Smooth muscle cell (in vitro differentiated cells): ENCODE data around the gene SYNDIG1. TPM values are rescaled to one million over a fixed set of nuclear protein-coding genes. Genes with fewer than 3 reads are reported as not detected.

Source experiments
- DNase-seq: peaks from one replicate; lab custom pipeline; 2025; ENCODE audit not compliant: unreplicated experiment; lab: John Stamatoyannopoulos, UW
- H2AFZ ChIP-seq: fragments of 200-600 bp; sonication (generic); 2 replicates; pipeline ENCODE4 v1.6.0; 2016; ENCODE audit warnings: antibody characterized with exemption, low read depth, mild to moderate bottlenecking
- H3F3A ChIP-seq: fragments of 200-600 bp; sonication (generic); 2 replicates; pipeline ENCODE4 v1.6.0; 2017; ENCODE audit warnings: antibody characterized with exemption, low read depth
- H3K27ac ChIP-seq: fragments of 200-600 bp; sonication (generic); 2 replicates; pipeline ENCODE4 v1.5.1; 2016; ENCODE audit warnings: low read depth, mild to moderate bottlenecking
- H3K27me3 ChIP-seq: fragments of 200-600 bp; sonication (generic); 2 replicates; pipeline ENCODE4 v1.6.1; 2016; ENCODE audit warnings: low read depth, mild to moderate bottlenecking
- H3K36me3 ChIP-seq: fragments of 200-600 bp; sonication (generic); 2 replicates; pipeline ENCODE4 v1.5.1; 2016; ENCODE audit warnings: low read depth
- H3K4me1 ChIP-seq: fragments of 200-600 bp; sonication (generic); 2 replicates; pipeline ENCODE4 v1.5.1; 2016; ENCODE audit warnings: low read depth
- H3K4me2 ChIP-seq: fragments of 200-600 bp; sonication (generic); 2 replicates; pipeline ENCODE4 v1.6.0; 2016; ENCODE audit warnings: mild to moderate bottlenecking
- H3K4me3 ChIP-seq: fragments of 200-600 bp; sonication (generic); 2 replicates; pipeline ENCODE4 v1.5.1; 2016; ENCODE audit warnings: mild to moderate bottlenecking
- H3K79me2 ChIP-seq: fragments of 200-600 bp; sonication (generic); 2 replicates; pipeline ENCODE4 v1.6.0; 2016; ENCODE audit warnings: low read depth, mild to moderate bottlenecking
- H3K9ac ChIP-seq: fragments of 200-600 bp; sonication (generic); 2 replicates; pipeline ENCODE4 v1.6.0; 2016; ENCODE audit warnings: low read depth
- H3K9me3 ChIP-seq: fragments of 200-600 bp; sonication (generic); replicated peaks from 2 replicates; pipeline ENCODE4 v1.5.1; 2016; ENCODE audit warnings: low read depth
- H4K20me1 ChIP-seq: fragments of 200-600 bp; sonication (generic); 2 replicates; pipeline ENCODE4 v1.6.0; 2016; ENCODE audit warnings: low read depth
- CTCF ChIP-seq: fragments of 200-600 bp; sonication (generic); IDR thresholded peaks from 2 replicates; pipeline ENCODE4 v1.5.1; 2017; ENCODE audit warnings: borderline replicate concordance, mild to moderate bottlenecking, antibody characterized with exemption; ENCODE audit not compliant: insufficient read depth, poor library complexity, severe bottlenecking
- WGBS: methylation state at CpG from one replicate; pipeline ENCODE4 v1.1.7; 2016; ENCODE audit warnings: low lambda C conversion rate; 5-methylcytosine and 5-hydroxymethylcytosine counted together
- polyA plus RNA-seq: library from polyadenylated mRNA; unstranded; fragments of >200 nt; fragmentation: Nextera tagmentation; extraction: Ambion mirVana; gene quantifications from 2 replicates; pipeline ENCODE4 v1.2.1, GENCODE V29; 2016
- total RNA-seq: library from RNA; depleted of rRNA; stranded (reverse); fragments of >200 nt; gene quantifications from 2 replicates; pipeline ENCODE4 v1.2.3, GENCODE V29; 2014

Gene SYNDIG1
- total and polyA plus RNA-seq, 2 experiments from 2014 or later = 1.8 to 2.2 TPM

GRCh38 chr20:24535941-24536730, 66.7 kb downstream of the SYNDIG1 start:
- H4K20me1 ChIP-seq = no peaks in the 10 kb centered on the region
- WGBS = 92% methylated on average over 14 of the region's 14 CpGs
- no peaks in the 10 kb centered on the region for H3K9me3 ChIP-seq
- H3K4me2 ChIP-seq = no peak overlapping the region
- no peaks in the 10 kb centered on the region for H3K36me3 ChIP-seq
- no peaks in the 10 kb centered on the region for H3F3A ChIP-seq
- no peak for TF ChIP-seq CTCF
- no peak for DNase-seq
- no peak overlapping the region for H3K4me3 ChIP-seq
- H2AFZ ChIP-seq = no peak overlapping the region
- H3K4me1 ChIP-seq = no peaks in the 10 kb centered on the region
- H3K27ac ChIP-seq = no peak overlapping the region
- H3K9ac ChIP-seq = no peak overlapping the region
- no peaks in the 10 kb centered on the region for H3K27me3 ChIP-seq
- no peaks in the 10 kb centered on the region for H3K79me2 ChIP-seq

GRCh38 chr20:24537210-24537609, 67.8 kb downstream of the SYNDIG1 start:
- no peaks in the 10 kb centered on the region for H3K36me3 ChIP-seq
- H3F3A ChIP-seq = no peaks in the 10 kb centered on the region
- no peak overlapping the region for H3K27ac ChIP-seq
- no peak overlapping the region for H2AFZ ChIP-seq
- H3K27me3 ChIP-seq = no peaks in the 10 kb centered on the region
- TF ChIP-seq CTCF = no peak
- no peak overlapping the region for H3K4me3 ChIP-seq
- no peak overlapping the region for H3K4me2 ChIP-seq
- no peaks in the 10 kb centered on the region for H3K4me1 ChIP-seq
- no peaks in the 10 kb centered on the region for H3K9me3 ChIP-seq
- no peaks in the 10 kb centered on the region for H4K20me1 ChIP-seq
- H3K9ac ChIP-seq = no peak overlapping the region
- 97% methylated on average over 1 of the region's 1 CpG for WGBS
- DNase-seq = no peak
- no peaks in the 10 kb centered on the region for H3K79me2 ChIP-seq

GRCh38 chr20:24542721-24543120, 73.3 kb downstream of the SYNDIG1 start:
- Histone ChIP-seq H3F3A (no peaks in the 10 kb centered on the region), H3K36me3 (no peaks in the 10 kb centered on the region), H4K20me1 (no peaks in the 10 kb centered on the region), H3K79me2 (no peaks in the 10 kb centered on the region), H3K4me2 (no peak overlapping the region), H2AFZ (no peak overlapping the region), H3K9ac (no peak overlapping the region), H3K4me1 (no peaks in the 10 kb centered on the region), H3K4me3 (no peak overlapping the region), H3K27me3 (no peaks in the 10 kb centered on the region), H3K9me3 (no peaks in the 10 kb centered on the region), H3K27ac (no peak overlapping the region)
- DNase-seq = no peak
- WGBS = 91% methylated on average over 3 of the region's 3 CpGs
- TF ChIP-seq CTCF = no peak

- H3K9me3 ChIP-seq = no peaks in the 10 kb centered on the region
- no peak for TF ChIP-seq CTCF
Observed at GRCh38 chr20:24543168-24543567, 73.7 kb downstream of the SYNDIG1 start.

More at GRCh38 chr20:24543168-24543567, 73.7 kb downstream of the SYNDIG1 start:
- H4K20me1 ChIP-seq = no peaks in the 10 kb centered on the region
- H3K27ac ChIP-seq = no peak overlapping the region
- no peak overlapping the region for H2AFZ ChIP-seq
- H3K4me1 ChIP-seq = no peaks in the 10 kb centered on the region
- 96% methylated on average over 19 of the region's 19 CpGs for WGBS
- H3F3A ChIP-seq = no peaks in the 10 kb centered on the region
- no peak overlapping the region for H3K4me2 ChIP-seq
- H3K36me3 ChIP-seq = no peaks in the 10 kb centered on the region
- no peak overlapping the region for H3K4me3 ChIP-seq
- H3K9ac ChIP-seq = no peak overlapping the region
- H3K79me2 ChIP-seq = no peaks in the 10 kb centered on the region
- H3K27me3 ChIP-seq = no peaks in the 10 kb centered on the region
- DNase-seq = no peak
